GM19238 (cell line): ENCODE data around the gene CSNK1G2.
A peak's percentile ranks its signal among the peaks of the same experiment; 100 is the strongest.

ENCODE experiments used
- DNase-seq: peaks from one replicate; pipeline ENCODE4 v3.0.0; 2011; ENCODE audit warnings: low spot score; ENCODE audit not compliant: insufficient read length

The CSNK1G2 gene

DNA sequence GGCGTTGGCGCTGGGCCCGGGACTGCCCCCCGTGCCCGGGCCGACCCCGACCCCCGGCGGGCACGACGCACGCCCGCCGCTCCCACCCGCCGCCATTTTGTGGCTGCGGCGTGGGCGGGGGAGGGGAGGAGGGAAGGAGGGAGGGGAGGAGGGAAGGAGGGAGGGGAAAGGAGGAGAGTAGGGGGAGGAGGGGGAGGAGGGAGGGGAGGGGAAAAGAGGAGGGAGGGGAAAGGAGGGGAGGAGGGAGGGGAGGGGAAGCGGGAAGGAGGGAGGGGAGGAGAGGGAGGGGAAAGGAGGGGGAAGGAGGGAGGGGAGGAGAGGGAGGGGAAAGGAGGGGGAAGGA, 74.6 kb downstream of the CSNK1G2 start, which contains the start of gene BTBD2:
Gene BTBD2, minus strand, starts transcription at position 107 of the 343 bp plus-strand sequence. Its CDS starts 11 bp downstream, at position 96.
- no peak for DNase-seq

DNA sequence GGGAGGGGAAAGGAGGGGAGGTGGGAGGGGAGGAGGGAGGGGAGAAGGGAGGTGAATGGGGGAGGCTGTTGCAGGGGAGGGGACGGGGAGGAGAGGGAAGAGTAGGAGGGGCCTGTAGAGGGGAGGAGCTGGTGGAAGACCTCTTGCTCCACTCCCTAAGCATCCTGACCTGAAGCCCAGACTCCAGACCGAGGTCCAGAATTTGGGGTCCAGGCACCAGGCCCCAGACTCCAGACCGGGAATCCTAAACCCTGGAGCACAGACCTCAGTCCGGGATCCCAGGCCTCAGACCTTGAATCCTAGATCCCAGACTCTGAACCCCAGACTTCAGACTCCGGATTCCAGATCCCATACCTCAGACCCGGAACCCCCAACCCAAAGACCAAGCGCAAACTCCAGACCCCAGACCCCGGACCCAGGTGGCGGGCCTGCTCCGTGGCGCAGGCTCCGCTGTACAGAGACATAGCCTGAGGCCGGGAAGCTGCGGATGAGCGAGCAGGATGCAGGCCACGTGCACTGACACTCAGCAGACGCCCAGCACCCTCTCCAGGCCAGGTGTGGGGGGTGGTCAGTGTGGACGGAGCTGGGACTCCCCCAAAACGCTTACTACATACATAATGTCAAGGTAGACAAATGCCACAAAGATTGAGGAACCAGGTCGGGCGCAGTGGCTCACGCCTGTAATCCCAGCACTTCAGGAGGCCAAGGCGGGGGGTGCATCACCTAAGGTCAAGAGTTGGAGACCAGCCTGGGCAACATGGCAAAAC, 75.3 kb downstream of the CSNK1G2 start:
- peak; percentile 73 for DNase-seq

DNA sequence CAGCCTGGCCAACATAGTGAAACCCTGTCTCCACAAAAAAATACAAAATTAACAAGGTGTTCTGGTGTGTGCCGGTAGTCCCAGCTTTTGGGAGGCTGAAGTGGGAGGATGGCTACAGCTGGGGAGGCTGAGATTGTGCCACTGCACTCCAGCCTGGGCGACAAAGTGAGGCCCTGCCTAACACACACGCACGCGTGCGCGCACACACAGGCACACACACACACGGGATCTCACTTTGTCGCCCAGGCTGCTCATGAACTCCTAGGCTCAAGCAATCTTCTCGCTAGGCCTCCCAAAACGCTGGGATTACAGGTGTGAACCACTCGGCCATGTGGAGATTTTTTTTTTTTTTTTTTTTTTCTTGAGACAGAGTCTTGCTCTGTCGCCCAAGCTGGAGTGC, 77.8 kb downstream of the CSNK1G2 start:
- no peak for DNase-seq

DNA sequence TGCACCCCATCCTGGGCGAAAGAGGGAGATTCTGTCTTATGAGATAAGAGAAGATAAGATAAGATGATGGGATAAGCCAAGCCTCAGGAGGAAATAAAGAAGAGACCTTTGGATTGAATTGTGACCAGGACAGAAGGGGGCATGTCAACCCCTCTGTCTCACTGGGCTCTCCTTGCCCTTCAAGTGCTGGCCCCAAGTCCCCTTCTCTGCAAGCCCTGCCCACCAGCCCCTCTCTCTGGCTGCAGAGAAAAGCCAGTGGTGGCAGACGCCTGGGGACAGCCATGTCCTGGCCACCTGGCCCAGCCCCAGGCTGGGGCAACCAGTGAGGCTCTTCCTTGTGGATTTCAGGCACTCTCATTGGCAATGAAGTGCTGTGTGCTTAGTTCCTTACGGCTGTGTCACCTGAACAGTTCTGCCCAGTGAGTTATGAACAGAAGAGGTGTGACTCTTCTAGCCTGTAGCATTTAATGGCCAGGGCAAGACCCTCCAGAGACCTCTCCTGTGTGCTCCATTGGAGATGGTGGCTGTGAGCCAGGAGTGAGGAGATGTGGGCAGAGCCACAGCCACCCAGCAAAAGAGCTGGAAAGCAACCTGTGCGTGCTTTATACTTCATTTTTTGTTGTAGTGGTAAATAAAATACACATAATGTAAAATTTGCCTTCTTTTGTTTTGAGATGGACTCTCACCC, 80.6 kb downstream of the CSNK1G2 start:
- DNase-seq, result no peak

DNA sequence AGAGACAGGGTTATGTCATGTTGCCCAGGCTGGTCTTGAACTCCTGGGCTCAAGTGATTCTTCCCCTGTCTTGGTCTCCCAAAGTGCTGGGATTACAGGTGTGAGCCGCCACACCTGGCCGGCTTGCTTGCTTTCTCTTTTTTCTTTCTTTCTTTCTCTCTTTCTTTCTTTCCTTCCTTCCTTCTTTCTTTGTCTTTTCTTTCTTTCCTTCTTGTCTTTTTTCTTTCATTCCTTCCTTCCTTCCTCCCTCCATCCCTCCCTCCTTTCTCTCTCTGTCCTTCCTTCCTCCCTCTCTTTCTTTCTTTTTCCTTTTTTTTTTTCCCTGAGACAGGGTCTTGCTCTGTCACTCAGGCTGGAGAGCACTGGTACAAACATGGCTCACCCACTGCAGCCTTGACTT, 81.3 kb downstream of the CSNK1G2 start:
- DNase-seq, result no peak

DNA sequence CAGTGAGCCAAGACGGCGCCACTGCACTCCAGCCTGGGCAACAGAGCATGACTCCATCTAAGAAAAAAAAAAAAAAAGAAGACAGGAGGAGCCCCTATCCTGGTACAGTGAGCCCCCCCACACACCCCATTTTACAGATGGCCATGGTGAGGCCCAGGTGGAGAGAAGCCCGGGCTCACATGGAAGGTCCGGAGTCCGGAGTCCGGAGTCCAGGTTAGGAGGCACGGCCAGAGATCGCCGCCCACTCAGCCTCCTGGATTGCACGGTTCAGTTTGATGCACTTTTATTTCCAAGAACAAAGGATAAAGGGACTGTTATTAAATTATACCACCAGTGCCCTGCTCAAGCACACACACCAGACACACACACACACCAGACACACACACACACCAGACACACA, 85.8 kb downstream of the CSNK1G2 start:
- DNase-seq, result no peak

DNA sequence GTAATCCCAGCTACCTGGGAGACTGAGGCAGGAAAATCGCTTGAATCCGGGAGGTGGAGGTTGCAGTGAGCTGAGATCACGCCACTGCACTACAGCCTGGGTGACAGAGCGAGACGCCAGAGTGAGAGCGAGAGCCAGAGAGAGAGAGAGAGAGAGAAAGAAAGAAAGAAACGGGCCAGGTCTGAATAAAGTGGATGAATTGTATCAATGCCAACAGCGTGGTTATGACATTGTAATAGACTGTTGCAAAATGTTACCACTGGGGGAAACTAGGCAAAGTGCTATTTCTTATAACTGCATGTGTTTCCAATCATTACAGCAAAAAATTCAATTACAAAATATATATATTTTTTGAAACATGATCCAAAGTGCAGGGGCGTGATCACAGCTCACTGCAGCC, 86.4 kb downstream of the CSNK1G2 start:
- no peak for DNase-seq
